HCT116 (cell line): ENCODE measurements around the gene CAV2. TPM values are rescaled to one million over a fixed set of nuclear protein-coding genes. Genes with fewer than 3 reads are reported as not detected.
A peak's percentile ranks its signal among the peaks of the same experiment; 100 is the strongest.

Source experiments
- ATAC-seq: fragments of 200-7000 bp; cut with Tn5 transposase; 2 replicates; pipeline ENCODE4 v1.9.1; 2020; ENCODE audit warnings: mild to moderate bottlenecking, moderate library complexity
- BruUV-seq: library from RNA; stranded (reverse); fragments of 400-500 nt; replicated peaks from 2 replicates; lab custom pipeline; 2021; lab: Mats Ljungman, UMichigan
- CTCF ChIA-PET: fragments of 300-600 bp; sonication (Branson Sonifier 250); formaldehyde crosslinking; loops from one replicate; lab custom pipeline; 2021; ENCODE audit warnings: antibody characterized with exemption; lab: Charles Lee
- POLR2A ChIA-PET: fragments of 300-600, 350-600 bp; sonication (Branson Sonifier 250); formaldehyde crosslinking; loops from one replicate; lab custom pipeline; 2021; ENCODE audit warnings: antibody characterized with exemption; lab: Charles Lee
- RAD21 ChIA-PET, 2 experiments: fragments of 300-600 bp; sonication (Branson Sonifier 250); formaldehyde crosslinking; loops; one replicate each; lab custom pipeline; 2023; ENCODE audit warnings: low total read pairs in 2 of 2; ENCODE audit not compliant: uncharacterized antibody in 2 of 2, unreplicated experiment in 2 of 2, low non-redundant PET in 1 of 2; lab: Charles Lee
- DNase-seq: peaks from one replicate; pipeline ENCODE4 v3.0.0-alpha.2; 2010; ENCODE audit warnings: low read depth, low spot score
- H2AFZ ChIP-seq: fragments of 200-600 bp; shearing (Covaris generic), sonication (generic); 2 replicates; pipeline ENCODE4 v1.6.1; 2017; ENCODE audit warnings: low read depth, mixed run types, mixed read lengths, antibody characterized with exemption, low read length; ENCODE audit not compliant: poor library complexity, severe bottlenecking
- H3K27ac ChIP-seq: 2 replicates; pipeline ENCODE4 v1.5.1; 2012; ENCODE audit warnings: low read depth, low read length
- H3K27me3 ChIP-seq: fragments of 200-600 bp; sonication (generic); 2 replicates; pipeline ENCODE4 v1.6.1; 2016; ENCODE audit warnings: mixed run types, low read length, mixed read lengths; ENCODE audit not compliant: insufficient read depth
- H3K36me3 ChIP-seq, 2 experiments: fragments of 200-500 bp in 1 of 2; fragments of 200-600 bp in 1 of 2; sonication (Bioruptor generic) in 1 of 2; sonication (generic) in 1 of 2; 2 replicates each; pipeline versions ENCODE4 v1.5.1 to v1.6.1; 2014 to 2016; ENCODE audit warnings: low read length in 2 of 2, inconsistent platforms in 1 of 2, mixed read lengths in 1 of 2, mixed run types in 1 of 2; ENCODE audit not compliant: insufficient read depth in 2 of 2, control insufficient read depth in 1 of 2
- H3K4me1 ChIP-seq, 2 experiments: fragments of 200-600 bp in 1 of 2; sonication (generic) in 1 of 2; 2 replicates each; pipeline versions ENCODE4 v1.5.1 to v1.6.1; 2012 to 2017; ENCODE audit warnings: low read length in 2 of 2, inconsistent platforms in 1 of 2, mild to moderate bottlenecking in 1 of 2, mixed read lengths in 1 of 2, mixed run types in 1 of 2, moderate library complexity in 1 of 2; ENCODE audit not compliant: insufficient read depth in 2 of 2, control insufficient read depth in 1 of 2
- H3K4me2 ChIP-seq: fragments of 200-600 bp; sonication (generic); 2 replicates; pipeline ENCODE4 v1.6.1; 2017; ENCODE audit warnings: mixed run types, low read length, mixed read lengths
- H3K4me3 ChIP-seq, 2 experiments: fragments of 200-600 bp in 1 of 2; sonication (generic) in 1 of 2; replicated peaks in 1 of 2; 2 replicates each; pipeline ENCODE4 v1.5.1; 2011 to 2016; ENCODE audit warnings: low read length in 2 of 2, control low read depth in 1 of 2, low read depth in 1 of 2, mild to moderate bottlenecking in 1 of 2, mixed read lengths in 1 of 2, mixed run types in 1 of 2
- H3K79me2 ChIP-seq: fragments of 200-600 bp; sonication (generic); 2 replicates; pipeline ENCODE4 v1.6.1; 2017; ENCODE audit warnings: mild to moderate bottlenecking, mixed run types, low read length, moderate library complexity, mixed read lengths; ENCODE audit not compliant: insufficient read depth
- H3K9ac ChIP-seq: fragments of 200-600 bp; sonication (generic); 2 replicates; pipeline ENCODE4 v1.6.1; 2016; ENCODE audit warnings: low read length, mixed read lengths
- H3K9me2 ChIP-seq: fragments of 200-600 bp; sonication (generic), shearing (Covaris generic); 2 replicates; pipeline ENCODE4 v1.6.1; 2017; ENCODE audit warnings: mixed run types, mild to moderate bottlenecking, moderate library complexity; ENCODE audit not compliant: insufficient read depth
- H3K9me3 ChIP-seq, 2 experiments: fragments of 200-500 bp in 1 of 2; fragments of 200-600 bp in 1 of 2; sonication (Bioruptor generic) in 1 of 2; sonication (generic) in 1 of 2; 2 replicates each; pipeline ENCODE4 v1.6.1; 2014 to 2017; ENCODE audit warnings: low read length in 2 of 2, mixed read lengths in 2 of 2, inconsistent platforms in 1 of 2, low read depth in 1 of 2, mild to moderate bottlenecking in 1 of 2, mixed run types in 1 of 2, moderate library complexity in 1 of 2; ENCODE audit not compliant: control insufficient read depth in 1 of 2, insufficient read depth in 1 of 2
- H4K20me1 ChIP-seq: fragments of 200-600 bp; sonication (generic), shearing (Covaris generic); 2 replicates; pipeline ENCODE4 v1.6.1; 2017; ENCODE audit warnings: mixed run types, mild to moderate bottlenecking, moderate library complexity; ENCODE audit not compliant: insufficient read depth
- CEBPB ChIP-seq: IDR thresholded peaks from 2 replicates; pipeline ENCODE4 v1.6.1; 2012; ENCODE audit warnings: low read depth
- CTCF ChIP-seq, 3 experiments: fragments of 200-600 bp in 1 of 3; sonication (generic) in 1 of 3; IDR thresholded peaks in 2 of 3; conservative IDR thresholded peaks in 1 of 3; 2 replicates each; pipeline ENCODE4 v1.5.1; 2012 to 2017; ENCODE audit warnings: low read depth in 2 of 3, low read length in 2 of 3, antibody characterized with exemption in 1 of 3, borderline replicate concordance in 1 of 3, control low read depth in 1 of 3, mild to moderate bottlenecking in 1 of 3, mixed read lengths in 1 of 3, mixed run types in 1 of 3, moderate library complexity in 1 of 3; ENCODE audit not compliant: insufficient read depth in 1 of 3
- EZH2phosphoT487 ChIP-seq: fragments of 200-600 bp; IDR thresholded peaks from 2 replicates; pipeline ENCODE4 v1.6.1; 2018; ENCODE audit warnings: antibody characterized with exemption, borderline replicate concordance
- MAX ChIP-seq: IDR thresholded peaks from 2 replicates; pipeline ENCODE4 v1.6.1; 2012
- TCF7L2 ChIP-seq: IDR thresholded peaks from 2 replicates; pipeline ENCODE4 v1.7.0; 2011; ENCODE audit warnings: borderline replicate concordance, inconsistent platforms; ENCODE audit not compliant: insufficient read depth, insufficient read length; ENCODE audit errors: extremely low read depth
- ZFX ChIP-seq: fragments of 450-650 bp; IDR thresholded peaks from 2 replicates; pipeline ENCODE4 v1.6.1; 2017
- ZNF274 ChIP-seq: fragments of 200-500 bp; sonication (Bioruptor generic); IDR thresholded peaks from 2 replicates; pipeline ENCODE4 v1.6.1; 2014; ENCODE audit warnings: mild to moderate bottlenecking, low read depth, low read length, inconsistent platforms
- intact Hi-C: fragments of 100-400 bp; cut with micrococcal nuclease; formaldehyde crosslinking; loops from 2 replicates; pipeline ENCODE4 v1.10.0; 2022
- total RNA-seq: library from RNA; stranded (reverse); gene quantifications from one replicate; pipeline ENCODE4 v1.2.1, GENCODE V29; 2021; ENCODE audit not compliant: unreplicated experiment

CAV2 gene
- total RNA-seq, 1 experiment from 2014 or later, result 157 TPM

GRCh38 chr7:116530107-116530820, 30.7 kb downstream of the CAV2 start:
- Histone ChIP-seq H3K9me3 (no peaks in the 10 kb centered on the region), H3K4me3 (no peak overlapping the region), H4K20me1 (peaks cover 6% of the 10 kb centered on the region; the same call in 1 of the 2 replicates), H3K9ac (no peak overlapping the region), H3K79me2 (peaks cover 96% of the 10 kb centered on the region), H3K4me2 (peak overlapping the region; percentile 6; the same call in 1 of the 2 replicates), H2AFZ (no peak overlapping the region), H3K27ac (no peak overlapping the region; the same call in 1 of the 2 replicates), H3K9me2 (no peaks in the 10 kb centered on the region), H3K27me3 (no peaks in the 10 kb centered on the region), H3K4me1 (peaks cover 17 to 47% of the 10 kb centered on the region in 2 experiments), H3K36me3 (peaks cover 9 to 55% of the 10 kb centered on the region in 2 experiments; a peak in 3 of 4 replicates)
- CTCF ChIA-PET, result no interaction called here
- no peak for ATAC-seq
- RAD21 ChIA-PET, result no interaction called here
- BruUV-seq, result no TSS peak
- intact Hi-C loops, result no loop called here
- no peak for TF ChIP-seq ZNF274
- TF ChIP-seq CTCF (IDR thresholded peaks at IDR 0.05 in 2 of 3, conservative IDR thresholded peaks at IDR 0.05 in 1 of 3; ENCODE audit: borderline replicate concordance in 1 of 3, insufficient read depth in 1 of 3, low read depth in 2 of 3, low read length in 2 of 3), result no peak
- no peak for TF ChIP-seq EZH2phosphoT487
- TF ChIP-seq TCF7L2, result no peak
- TF ChIP-seq ZFX, result no peak
- no peak for TF ChIP-seq MAX
- no peak for TF ChIP-seq CEBPB
- no peak for DNase-seq
- POLR2A ChIA-PET, result interaction anchor here (0.8 kb wide), 1 partner anchor 88 kb away, joined by 5 read pairs; no protein-coding TSS in a partner anchor
